SK-N-SH treated with all-trans-retinoic acid at 6 μM for 48 hours (cell line): ENCODE data around the gene TTLL10.

ENCODE experiments used
- ATAC-seq: fragments of 200-7000 bp; cut with Tn5 transposase; 3 replicates; pipeline ENCODE4 v1.9.1; 2020; ENCODE audit warnings: mild to moderate bottlenecking, moderate library complexity
- ARNTL ChIP-seq: fragments of 450-650 bp; formaldehyde crosslinking; IDR thresholded peaks from 2 replicates; pipeline ENCODE4 v1.5.0; 2020; ENCODE audit warnings: low read depth, mild to moderate bottlenecking, moderate library complexity, borderline replicate concordance
- BACH2 ChIP-seq: fragments of 250-450 bp; sonication (Bioruptor Pico); IDR thresholded peaks from 2 replicates; pipeline ENCODE4 v1.9.0; 2021; ENCODE audit warnings: mild to moderate bottlenecking, borderline replicate concordance
- CSDC2 ChIP-seq: fragments of 250-450 bp; sonication (Bioruptor Pico); IDR thresholded peaks from 2 replicates; pipeline ENCODE4 v1.5.0; 2020; ENCODE audit warnings: mild to moderate bottlenecking, moderate library complexity
- ESRRG ChIP-seq: fragments of 250-450 bp; sonication (Bioruptor Pico); IDR thresholded peaks from 2 replicates; pipeline ENCODE4 v1.6.1; 2021; ENCODE audit warnings: mild to moderate bottlenecking
- GLIS3 ChIP-seq: fragments of 250-450 bp; sonication (Bioruptor Pico); IDR thresholded peaks from 2 replicates; pipeline ENCODE4 v1.5.0; 2020; ENCODE audit warnings: mild to moderate bottlenecking, moderate library complexity
- ISL1 ChIP-seq: fragments of 250-450 bp; sonication (Bioruptor Pico); IDR thresholded peaks from 2 replicates; pipeline ENCODE4 v2.1.2; 2022; ENCODE audit warnings: mild to moderate bottlenecking, moderate library complexity
- OSR1 ChIP-seq: fragments of 250-450 bp; sonication (Bioruptor Pico); IDR thresholded peaks from 2 replicates; pipeline ENCODE4 v1.8.0; 2022; ENCODE audit warnings: moderate library complexity, mild to moderate bottlenecking, inconsistent platforms
- PPARA ChIP-seq: fragments of 250-450 bp; sonication (Bioruptor Pico); IDR thresholded peaks from 2 replicates; pipeline ENCODE4 v1.5.0; 2020; ENCODE audit warnings: mild to moderate bottlenecking, borderline replicate concordance
- RARB ChIP-seq: fragments of 250-450 bp; sonication (Bioruptor Pico); IDR thresholded peaks from 2 replicates; pipeline ENCODE4 v1.8.0; 2021; ENCODE audit warnings: mild to moderate bottlenecking, moderate library complexity
- SNAI2 ChIP-seq: fragments of 250-450 bp; sonication (Bioruptor Pico); IDR thresholded peaks from 2 replicates; pipeline ENCODE4 v1.5.0; 2020; ENCODE audit warnings: mild to moderate bottlenecking, moderate library complexity
- TCF4 ChIP-seq: fragments of 250-450 bp; sonication (Bioruptor Pico); IDR thresholded peaks from 2 replicates; pipeline ENCODE4 v1.8.0; 2021; ENCODE audit warnings: mild to moderate bottlenecking, moderate library complexity, borderline replicate concordance
- ZC3H10 ChIP-seq: fragments of 250-450 bp; sonication (Bioruptor Pico); IDR thresholded peaks from 2 replicates; pipeline ENCODE4 v1.5.1; 2021; ENCODE audit warnings: mild to moderate bottlenecking, moderate library complexity
- ZFP3 ChIP-seq: fragments of 250-450 bp; sonication (Bioruptor Pico); IDR thresholded peaks from 2 replicates; pipeline ENCODE4 v1.5.0; 2020; ENCODE audit warnings: mild to moderate bottlenecking, moderate library complexity
- ZNF565 ChIP-seq: fragments of 450-650 bp; formaldehyde crosslinking; conservative IDR thresholded peaks from 2 replicates; pipeline ENCODE4 v1.5.0; 2020; ENCODE audit warnings: low read depth, mild to moderate bottlenecking, moderate library complexity
- TF ChIP-seq, protein P1 (sequence below): fragments of 250-450 bp; sonication (Bioruptor Pico); IDR thresholded peaks from 2 replicates; pipeline ENCODE4 v1.8.0; 2020; ENCODE audit warnings: mild to moderate bottlenecking, moderate library complexity, borderline replicate concordance
- TF ChIP-seq, protein P2 (sequence below): fragments of 250-450 bp; sonication (Bioruptor Pico); IDR thresholded peaks from 2 replicates; pipeline ENCODE4 v1.5.1; 2020; ENCODE audit warnings: low read depth, mild to moderate bottlenecking, moderate library complexity
- TF ChIP-seq, protein P3 (sequence below): fragments of 250-450 bp; sonication (Bioruptor Pico); IDR thresholded peaks from 2 replicates; pipeline ENCODE4 v1.5.1; 2021; ENCODE audit warnings: mild to moderate bottlenecking, moderate library complexity
- TF ChIP-seq, protein P4 (sequence below): fragments of 250-450 bp; sonication (Bioruptor Pico); IDR thresholded peaks from 2 replicates; pipeline ENCODE4 v1.5.0; 2020; ENCODE audit warnings: mild to moderate bottlenecking, moderate library complexity

The TTLL10 gene

DNA sequence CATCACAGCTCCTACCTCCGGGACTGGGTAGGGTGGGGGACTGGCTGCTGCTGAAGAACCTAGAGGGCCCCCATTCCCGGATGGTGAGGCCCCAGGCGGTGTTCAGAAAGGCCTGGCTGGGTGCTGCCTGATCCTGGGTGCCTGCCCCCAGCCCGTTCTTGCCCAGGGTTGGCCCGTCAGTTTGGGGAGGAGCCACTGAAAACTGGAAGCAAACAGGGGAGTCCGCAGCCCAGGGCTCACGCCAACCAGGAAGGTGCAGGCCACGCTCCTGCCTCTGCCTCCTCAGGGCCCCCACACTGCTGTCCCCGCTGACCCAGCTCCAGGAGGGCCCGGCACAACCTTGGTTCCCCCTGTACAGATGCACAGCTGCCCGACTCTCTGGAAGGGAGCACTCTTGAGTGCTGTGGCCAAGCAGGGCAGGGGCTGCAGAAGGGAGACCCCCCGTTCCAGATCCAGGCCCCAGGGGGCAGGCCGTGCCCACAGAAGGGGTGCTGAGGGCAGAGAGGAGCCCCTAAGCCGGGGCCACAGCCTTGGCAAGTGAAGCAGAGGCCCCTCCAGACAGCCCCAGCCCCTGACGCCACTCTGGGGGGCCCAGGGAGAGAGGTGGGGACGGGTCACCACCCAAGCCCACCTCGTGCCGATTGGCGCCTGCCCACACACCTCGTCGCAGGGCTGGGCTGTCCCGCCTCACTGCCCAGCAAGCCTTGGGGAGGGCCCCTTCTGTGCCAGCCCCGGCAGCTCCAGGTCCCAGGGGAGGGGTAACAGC, 67.3 kb downstream of the TTLL10 start (continued):
- TF ChIP-seq, protein P1, sequence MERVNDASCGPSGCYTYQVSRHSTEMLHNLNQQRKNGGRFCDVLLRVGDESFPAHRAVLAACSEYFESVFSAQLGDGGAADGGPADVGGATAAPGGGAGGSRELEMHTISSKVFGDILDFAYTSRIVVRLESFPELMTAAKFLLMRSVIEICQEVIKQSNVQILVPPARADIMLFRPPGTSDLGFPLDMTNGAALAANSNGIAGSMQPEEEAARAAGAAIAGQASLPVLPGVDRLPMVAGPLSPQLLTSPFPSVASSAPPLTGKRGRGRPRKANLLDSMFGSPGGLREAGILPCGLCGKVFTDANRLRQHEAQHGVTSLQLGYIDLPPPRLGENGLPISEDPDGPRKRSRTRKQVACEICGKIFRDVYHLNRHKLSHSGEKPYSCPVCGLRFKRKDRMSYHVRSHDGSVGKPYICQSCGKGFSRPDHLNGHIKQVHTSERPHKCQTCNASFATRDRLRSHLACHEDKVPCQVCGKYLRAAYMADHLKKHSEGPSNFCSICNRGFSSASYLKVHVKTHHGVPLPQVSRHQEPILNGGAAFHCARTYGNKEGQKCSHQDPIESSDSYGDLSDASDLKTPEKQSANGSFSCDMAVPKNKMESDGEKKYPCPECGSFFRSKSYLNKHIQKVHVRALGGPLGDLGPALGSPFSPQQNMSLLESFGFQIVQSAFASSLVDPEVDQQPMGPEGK, result no peak
- no peak for TF ChIP-seq CSDC2 (CRISPR knock-in tag)
- no peak for TF ChIP-seq PPARA (CRISPR knock-in tag)
- no peak for TF ChIP-seq ARNTL (CRISPR knock-in tag)
- TF ChIP-seq, protein P2, sequence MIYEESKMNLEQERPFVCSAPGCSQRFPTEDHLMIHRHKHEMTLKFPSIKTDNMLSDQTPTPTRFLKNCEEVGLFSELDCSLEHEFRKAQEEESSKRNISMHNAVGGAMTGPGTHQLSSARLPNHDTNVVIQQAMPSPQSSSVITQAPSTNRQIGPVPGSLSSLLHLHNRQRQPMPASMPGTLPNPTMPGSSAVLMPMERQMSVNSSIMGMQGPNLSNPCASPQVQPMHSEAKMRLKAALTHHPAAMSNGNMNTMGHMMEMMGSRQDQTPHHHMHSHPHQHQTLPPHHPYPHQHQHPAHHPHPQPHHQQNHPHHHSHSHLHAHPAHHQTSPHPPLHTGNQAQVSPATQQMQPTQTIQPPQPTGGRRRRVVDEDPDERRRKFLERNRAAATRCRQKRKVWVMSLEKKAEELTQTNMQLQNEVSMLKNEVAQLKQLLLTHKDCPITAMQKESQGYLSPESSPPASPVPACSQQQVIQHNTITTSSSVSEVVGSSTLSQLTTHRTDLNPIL (CRISPR knock-in tag), result no peak

DNA sequence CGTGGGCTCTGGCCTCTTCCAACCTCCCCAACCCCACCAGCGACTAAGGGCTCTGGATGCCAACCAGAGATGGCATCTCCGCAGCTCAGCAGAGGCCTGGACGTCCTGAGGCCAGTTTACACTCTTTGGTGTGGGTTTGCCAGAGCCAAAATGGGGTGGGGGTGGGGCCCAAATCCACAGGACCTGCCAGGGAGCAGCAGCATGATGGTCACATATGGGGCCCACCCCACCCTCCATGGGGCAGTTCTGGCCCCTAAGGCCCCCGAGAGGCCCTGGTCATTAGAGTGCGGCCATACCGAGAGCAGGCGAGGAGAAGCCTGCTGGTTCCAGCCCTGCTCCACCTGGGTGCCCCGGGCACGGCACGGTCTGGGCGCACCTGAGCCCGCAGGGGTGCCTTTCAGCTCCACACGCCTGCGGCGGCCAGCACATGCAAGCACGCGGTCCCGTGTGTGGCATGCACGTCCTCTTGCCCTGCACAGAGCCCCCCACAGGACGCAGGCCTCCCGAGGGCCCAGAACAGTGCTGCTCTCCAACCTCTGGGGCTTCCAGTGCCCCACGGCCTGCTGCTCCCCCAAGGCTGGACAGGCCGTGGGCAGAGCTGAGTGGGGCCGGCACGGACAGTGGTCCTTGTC, 68.0 kb downstream of the TTLL10 start:
- no peak for ATAC-seq
- TF ChIP-seq, protein P3, sequence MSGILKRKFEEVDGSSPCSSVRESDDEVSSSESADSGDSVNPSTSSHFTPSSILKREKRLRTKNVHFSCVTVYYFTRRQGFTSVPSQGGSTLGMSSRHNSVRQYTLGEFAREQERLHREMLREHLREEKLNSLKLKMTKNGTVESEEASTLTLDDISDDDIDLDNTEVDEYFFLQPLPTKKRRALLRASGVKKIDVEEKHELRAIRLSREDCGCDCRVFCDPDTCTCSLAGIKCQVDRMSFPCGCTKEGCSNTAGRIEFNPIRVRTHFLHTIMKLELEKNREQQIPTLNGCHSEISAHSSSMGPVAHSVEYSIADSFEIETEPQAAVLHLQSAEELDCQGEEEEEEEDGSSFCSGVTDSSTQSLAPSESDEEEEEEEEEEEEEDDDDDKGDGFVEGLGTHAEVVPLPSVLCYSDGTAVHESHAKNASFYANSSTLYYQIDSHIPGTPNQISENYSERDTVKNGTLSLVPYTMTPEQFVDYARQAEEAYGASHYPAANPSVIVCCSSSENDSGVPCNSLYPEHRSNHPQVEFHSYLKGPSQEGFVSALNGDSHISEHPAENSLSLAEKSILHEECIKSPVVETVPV (CRISPR knock-in tag), result no peak
- TF ChIP-seq RARB (CRISPR knock-in tag) (no peak), ZFP3 (CRISPR knock-in tag) (no peak), ESRRG (no peak), TCF4 (CRISPR knock-in tag) (no peak), ZNF565 (CRISPR knock-in tag) (no peak), ISL1 (no peak), ARNTL (CRISPR knock-in tag) (no peak), BACH2 (CRISPR knock-in tag) (no peak), GLIS3 (CRISPR knock-in tag) (no peak), SNAI2 (CRISPR knock-in tag) (no peak), OSR1 (no peak), ZC3H10 (no peak)
- TF ChIP-seq, protein P2 (CRISPR knock-in tag), result no peak
- TF ChIP-seq, protein P4, sequence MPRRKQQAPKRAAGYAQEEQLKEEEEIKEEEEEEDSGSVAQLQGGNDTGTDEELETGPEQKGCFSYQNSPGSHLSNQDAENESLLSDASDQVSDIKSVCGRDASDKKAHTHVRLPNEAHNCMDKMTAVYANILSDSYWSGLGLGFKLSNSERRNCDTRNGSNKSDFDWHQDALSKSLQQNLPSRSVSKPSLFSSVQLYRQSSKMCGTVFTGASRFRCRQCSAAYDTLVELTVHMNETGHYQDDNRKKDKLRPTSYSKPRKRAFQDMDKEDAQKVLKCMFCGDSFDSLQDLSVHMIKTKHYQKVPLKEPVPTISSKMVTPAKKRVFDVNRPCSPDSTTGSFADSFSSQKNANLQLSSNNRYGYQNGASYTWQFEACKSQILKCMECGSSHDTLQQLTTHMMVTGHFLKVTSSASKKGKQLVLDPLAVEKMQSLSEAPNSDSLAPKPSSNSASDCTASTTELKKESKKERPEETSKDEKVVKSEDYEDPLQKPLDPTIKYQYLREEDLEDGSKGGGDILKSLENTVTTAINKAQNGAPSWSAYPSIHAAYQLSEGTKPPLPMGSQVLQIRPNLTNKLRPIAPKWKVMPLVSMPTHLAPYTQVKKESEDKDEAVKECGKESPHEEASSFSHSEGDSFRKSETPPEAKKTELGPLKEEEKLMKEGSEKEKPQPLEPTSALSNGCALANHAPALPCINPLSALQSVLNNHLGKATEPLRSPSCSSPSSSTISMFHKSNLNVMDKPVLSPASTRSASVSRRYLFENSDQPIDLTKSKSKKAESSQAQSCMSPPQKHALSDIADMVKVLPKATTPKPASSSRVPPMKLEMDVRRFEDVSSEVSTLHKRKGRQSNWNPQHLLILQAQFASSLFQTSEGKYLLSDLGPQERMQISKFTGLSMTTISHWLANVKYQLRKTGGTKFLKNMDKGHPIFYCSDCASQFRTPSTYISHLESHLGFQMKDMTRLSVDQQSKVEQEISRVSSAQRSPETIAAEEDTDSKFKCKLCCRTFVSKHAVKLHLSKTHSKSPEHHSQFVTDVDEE, result no peak
- TF ChIP-seq, protein P1, result no peak
